Jurkat, Clone E6-1 (cell line): ENCODE data around the gene GAREM2. TPM values are rescaled to one million over a fixed set of nuclear protein-coding genes. Genes with fewer than 3 reads are reported as not detected.
"Not testable (repeated sequence)": the region's sequence is repeated elsewhere in the genome, so short reads cannot be mapped to it uniquely, and the experiment has no call there.

ENCODE experiments used
- DNase-seq: peaks from one replicate; pipeline ENCODE4 v3.0.0-alpha.2; 2011; ENCODE audit warnings: low read depth, low spot score
- H3K4me3 ChIP-seq: 2 replicates; pipeline ENCODE4 v1.5.1; 2011; ENCODE audit warnings: mild to moderate bottlenecking, low read length, control low read depth, moderate library complexity
- polyA plus RNA-seq: library from polyadenylated mRNA; unstranded; fragments of >200 nt; gene quantifications from one replicate; pipeline ENCODE4 v1.2.1, GENCODE V29; 2012; ENCODE audit warnings: missing spikeins; ENCODE audit not compliant: insufficient read length, insufficient read depth

GAREM2 gene
- polyA plus RNA-seq = 10.2 TPM

- peak within 1 kb of the TSS; percentile 42 for H3K4me3 ChIP-seq
- DNase-seq = no peak
Measured at GRCh38 chr2:26172871-26173775, at the start of gene GAREM2. Gene GAREM2 (plus strand): TSS chr2:26173088. CDS start chr2:26173221, 133 bp downstream.

GRCh38 chr2:26123426-26123825, 49.5 kb upstream of the GAREM2 start:
- no peak for DNase-seq
- no peak overlapping the region for H3K4me3 ChIP-seq

- H3K4me3 ChIP-seq = no peak overlapping the region
- DNase-seq = no peak
Measured at GRCh38 chr2:26126074-26126473, 46.8 kb upstream of the GAREM2 start.

DNA sequence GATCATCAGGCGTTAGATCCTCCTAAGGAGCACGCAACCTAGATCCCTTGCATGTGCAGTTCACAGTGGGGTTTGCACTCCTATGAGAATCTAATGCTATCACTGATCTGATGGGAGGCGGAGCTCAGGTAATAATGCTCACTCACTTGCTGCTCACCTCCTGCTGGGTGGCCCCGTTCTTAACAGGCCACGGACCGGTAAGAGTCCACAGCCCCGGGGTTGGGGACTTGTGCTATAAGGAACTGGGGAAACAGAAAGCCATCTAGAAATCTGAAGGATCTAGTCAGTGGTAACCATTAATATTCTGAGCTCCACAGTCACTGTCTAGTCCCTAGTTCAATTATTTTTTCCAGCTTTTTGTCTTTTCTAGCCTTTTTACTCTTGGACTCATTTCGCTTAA, 44.7 kb upstream of the GAREM2 start:
- H3K4me3 ChIP-seq = no peak overlapping the region
- no peak for DNase-seq

GRCh38 chr2:26130763-26131162, 42.1 kb upstream of the GAREM2 start:
- DNase-seq = peak; percentile 37
- H3K4me3 ChIP-seq = no peak overlapping the region

DNA sequence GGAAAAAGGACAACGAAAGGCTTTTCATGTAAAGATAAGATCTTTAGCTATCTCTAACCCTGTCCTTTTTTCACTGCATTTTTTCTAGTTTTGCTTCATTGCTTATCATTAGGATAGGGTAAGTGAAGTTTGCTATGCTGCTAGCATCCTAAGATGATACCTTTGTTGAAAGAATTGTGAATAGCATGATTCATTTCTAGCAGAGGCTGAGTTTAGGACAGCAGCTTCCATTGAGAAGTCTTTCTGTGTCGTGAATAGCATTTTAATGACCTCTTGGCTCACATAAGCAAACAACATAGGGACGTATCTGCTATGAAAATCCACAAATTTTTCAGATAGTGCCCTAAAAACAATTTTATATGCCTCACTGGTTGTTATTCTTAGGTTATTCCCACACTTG, 36.4 kb upstream of the GAREM2 start:
- no peak overlapping the region for H3K4me3 ChIP-seq
- DNase-seq = no peak

DNA sequence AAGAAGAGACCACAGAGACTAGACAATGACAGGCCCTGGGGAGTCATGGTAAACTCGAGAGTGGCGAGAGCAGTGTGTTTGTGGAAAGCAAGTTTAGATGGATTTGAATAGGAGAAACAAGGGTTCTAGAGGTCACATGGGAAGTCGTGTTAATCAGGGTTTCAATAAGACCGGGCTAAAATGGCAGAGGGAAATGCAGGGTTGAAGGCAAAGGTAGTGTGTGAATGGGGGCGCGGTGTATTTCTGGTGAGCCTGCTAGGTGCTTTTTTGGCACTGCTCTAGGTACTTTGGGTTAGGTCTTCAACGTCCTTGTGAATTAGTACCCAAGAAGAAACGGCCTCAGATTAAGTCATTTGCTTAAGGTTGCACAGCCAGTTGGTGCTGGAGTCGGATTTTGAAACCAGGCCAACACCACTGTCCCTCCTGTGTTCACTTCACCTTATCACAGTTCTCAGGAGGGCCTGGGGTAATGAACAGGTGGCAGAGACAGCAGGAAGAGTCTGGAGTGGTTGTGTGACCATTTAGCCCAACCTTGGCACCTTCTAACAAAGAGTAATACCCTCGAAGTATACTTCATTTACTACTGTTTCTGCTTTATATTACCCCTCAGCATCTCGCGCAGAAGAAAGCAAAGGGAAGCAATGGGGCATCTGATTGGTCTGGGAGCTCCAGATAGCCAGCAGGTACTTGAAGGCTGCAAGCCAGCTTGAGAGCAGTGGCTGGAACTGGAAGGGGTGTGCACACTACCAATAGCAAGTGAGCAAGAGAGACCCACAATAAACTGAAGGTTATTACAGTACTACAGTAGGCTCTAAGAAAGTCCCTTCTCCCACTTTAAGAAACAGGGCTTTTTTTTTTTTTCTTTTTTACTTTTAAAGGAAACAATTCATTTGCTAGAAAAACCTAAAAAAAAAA, 33.4 kb upstream of the GAREM2 start:
- DNase-seq = no peak
- H3K4me3 ChIP-seq = no peak overlapping the region

- no peak for DNase-seq
- no peak overlapping the region for H3K4me3 ChIP-seq
Measured at GRCh38 chr2:26141145-26141769, 31.6 kb upstream of the GAREM2 start.

DNA sequence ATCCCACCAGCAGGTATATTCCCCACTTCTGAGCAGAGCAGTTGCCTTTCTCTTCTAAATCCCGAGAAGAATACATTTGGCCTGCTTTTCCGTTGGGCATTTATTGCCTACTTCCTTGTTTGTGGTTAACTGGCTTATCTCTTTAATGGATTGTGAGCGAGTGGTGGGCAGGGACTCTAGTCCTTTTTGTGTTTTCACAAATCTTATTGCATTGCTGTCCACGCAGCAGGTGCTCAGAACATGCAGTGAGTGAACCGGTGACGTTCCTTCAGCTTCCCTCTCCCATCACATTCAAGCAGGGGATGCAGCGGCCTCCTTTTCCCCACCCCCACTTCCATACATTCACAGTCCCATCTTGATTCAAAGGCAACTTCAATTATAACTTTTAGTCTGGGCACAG, 28.9 kb upstream of the GAREM2 start:
- DNase-seq = no peak
- no peak overlapping the region for H3K4me3 ChIP-seq

DNA sequence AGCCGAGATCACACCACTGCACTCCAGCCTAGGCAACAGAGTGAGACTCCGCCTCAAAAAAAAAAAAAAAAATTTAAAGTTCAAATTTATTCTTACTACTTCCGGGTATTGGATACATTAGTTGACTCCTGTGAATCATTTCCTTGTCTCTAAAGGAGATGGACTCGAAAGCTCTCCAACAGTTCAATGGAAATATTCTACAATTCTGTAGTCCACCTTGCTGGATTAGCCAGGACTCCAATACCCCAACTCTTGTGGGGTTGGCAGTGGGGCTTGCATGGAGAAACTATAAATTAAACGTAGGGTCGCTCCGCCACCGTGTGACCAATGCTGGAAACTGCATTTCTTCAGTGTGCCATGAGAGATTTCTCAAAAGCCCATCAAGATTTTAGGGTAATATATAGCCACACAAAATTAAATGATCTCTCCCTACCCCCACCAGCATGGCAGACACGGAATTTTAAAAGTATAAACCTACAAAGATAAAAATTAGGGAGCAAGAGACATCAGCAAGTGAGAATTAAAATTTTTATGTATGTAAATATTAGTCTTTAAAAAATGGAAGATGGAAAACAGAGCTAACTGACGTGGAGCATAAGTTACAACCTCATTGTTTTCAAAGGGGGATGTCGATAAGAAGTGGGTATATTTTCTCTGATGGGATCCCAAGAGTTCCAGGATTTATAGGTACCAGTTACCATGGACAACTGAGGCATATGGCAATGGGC, 27.8 kb upstream of the GAREM2 start:
- no peak overlapping the region for H3K4me3 ChIP-seq
- peak; percentile 65 for DNase-seq

GRCh38 chr2:26148501-26148900, 24.4 kb upstream of the GAREM2 start:
- no peak for DNase-seq
- H3K4me3 ChIP-seq = no peak overlapping the region

GRCh38 chr2:26150243-26150642, 22.6 kb upstream of the GAREM2 start:
- H3K4me3 ChIP-seq = no peak overlapping the region
- no peak for DNase-seq

DNA sequence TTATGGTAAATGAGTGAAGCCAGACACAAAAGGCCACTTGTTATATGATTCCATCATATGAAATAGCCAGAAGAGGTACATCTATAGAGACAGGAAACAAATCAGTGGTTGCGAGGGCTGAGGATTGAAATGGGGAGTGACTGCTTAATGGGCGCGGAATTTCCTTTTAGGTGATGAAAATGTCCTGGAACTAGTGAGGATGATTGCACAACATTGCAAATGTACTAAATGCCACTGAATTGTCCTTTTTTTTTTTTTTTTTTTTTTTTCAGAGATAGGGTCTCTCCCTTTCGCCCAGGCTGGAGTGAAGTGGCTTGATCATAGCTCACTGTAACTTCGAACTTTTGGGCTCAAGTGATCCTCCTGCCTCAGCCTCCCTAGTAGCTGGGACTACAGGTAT, 15.3 kb upstream of the GAREM2 start:
- no peak for DNase-seq
- H3K4me3 ChIP-seq = no peak overlapping the region

DNA sequence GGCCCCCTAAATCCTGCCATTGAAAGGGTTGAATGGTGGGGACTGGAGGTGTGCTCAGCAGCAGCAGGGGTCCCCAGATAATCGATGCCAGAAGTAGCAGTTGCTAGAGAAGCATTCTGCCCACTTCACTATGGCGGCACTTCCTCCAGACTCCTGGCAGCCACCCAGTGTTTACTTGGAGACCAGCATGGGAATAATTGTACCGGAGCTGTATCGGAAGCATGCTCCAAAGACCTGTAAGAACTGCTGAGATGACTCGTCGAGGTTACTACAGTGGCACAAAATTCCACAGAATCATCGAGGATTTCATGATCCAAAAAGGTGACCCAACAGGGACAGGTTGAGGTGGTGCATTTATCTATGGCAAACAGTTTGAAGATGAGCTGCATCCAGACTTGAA, 11.0 kb upstream of the GAREM2 start:
- H3K4me3 ChIP-seq = no peak overlapping the region
- DNase-seq = no peak

- DNase-seq = no peak
Measured at GRCh38 chr2:26162963-26163362, 9.9 kb upstream of the GAREM2 start.

DNA sequence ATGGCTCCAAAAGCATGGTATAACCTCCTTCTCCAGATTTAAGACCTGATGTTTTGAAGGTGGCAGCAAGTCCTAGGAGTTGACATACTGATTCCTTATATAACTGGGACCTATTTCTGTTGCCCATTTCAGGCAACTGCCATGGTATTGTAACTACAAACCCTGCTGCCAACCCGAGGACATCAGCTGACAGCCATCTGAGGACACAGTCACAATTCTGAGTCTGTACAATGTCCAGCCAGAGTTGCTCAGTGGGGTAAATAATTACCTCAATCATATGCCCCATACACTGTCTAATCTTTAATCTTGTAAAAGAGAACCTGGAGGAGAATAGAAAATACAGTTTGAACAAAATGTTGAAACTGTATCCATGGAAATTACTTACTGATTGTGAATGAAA, 8.7 kb upstream of the GAREM2 start:
- DNase-seq = no peak
- H3K4me3 ChIP-seq = no peak overlapping the region

More at GRCh38 chr2:26162963-26163362, 9.9 kb upstream of the GAREM2 start:
- H3K4me3 ChIP-seq = no peak overlapping the region

DNA sequence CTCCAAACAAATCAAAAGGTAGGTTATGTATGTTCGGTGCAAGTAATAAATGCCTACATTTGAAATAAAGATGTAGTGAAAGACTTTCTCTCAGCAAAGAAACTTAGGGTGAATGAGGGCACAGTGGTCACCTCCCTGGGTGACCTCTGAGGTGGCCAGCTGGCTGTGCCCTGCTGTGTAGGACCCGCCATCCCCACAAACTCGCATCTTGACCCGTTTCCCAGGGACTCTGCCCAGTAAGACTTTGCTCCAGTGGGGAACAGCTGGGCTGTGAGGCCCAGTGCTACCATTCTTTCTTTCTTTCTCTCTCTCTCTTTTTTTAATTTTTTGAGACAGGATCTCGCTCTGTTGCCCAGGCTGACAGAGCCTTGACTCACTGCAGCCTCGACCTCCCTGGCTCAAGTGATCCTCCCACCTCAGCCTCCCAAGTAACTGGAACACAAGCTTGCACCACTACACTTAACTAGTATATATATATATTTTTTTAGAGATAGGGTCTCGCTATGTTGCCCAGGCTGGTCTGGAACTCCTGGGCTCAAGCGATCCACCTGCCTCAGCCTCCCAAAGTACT, 8.2 kb upstream of the GAREM2 start:
- H3K4me3 ChIP-seq = no peak overlapping the region
- no peak for DNase-seq

GRCh38 chr2:26165403-26165802, 7.5 kb upstream of the GAREM2 start:
- no peak for DNase-seq
- H3K4me3 ChIP-seq = no peak overlapping the region

DNA sequence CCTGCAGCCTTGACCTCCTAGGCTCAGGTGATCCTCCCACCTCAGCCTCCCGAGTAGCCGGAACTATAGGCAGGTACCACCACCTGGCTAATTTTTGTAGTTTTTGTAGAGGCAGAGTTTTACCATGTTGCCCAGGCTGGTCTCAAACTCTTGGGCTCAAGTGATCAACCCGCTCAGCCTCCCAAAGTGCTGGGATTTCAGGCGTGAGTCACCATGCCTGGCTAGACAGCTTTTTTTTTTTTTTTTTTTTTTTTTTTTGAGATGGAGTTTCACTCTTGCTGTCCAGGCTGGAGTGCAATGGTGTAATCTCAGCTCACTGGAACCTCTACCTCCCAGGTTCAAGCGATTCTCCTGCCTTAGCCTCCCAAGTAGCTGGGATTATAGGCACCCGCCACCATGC, 6.3 kb upstream of the GAREM2 start:
- H3K4me3 ChIP-seq, DNase-seq: not testable (repeated sequence)
